ENCODE data around the gene SGMS1. TPM values are rescaled to one million over a fixed set of nuclear protein-coding genes. Genes with fewer than 3 reads are reported as not detected.

SGMS1 gene
- polyA plus RNA-seq, 1 donor from 2014 or later = 8.0 TPM

DNA sequence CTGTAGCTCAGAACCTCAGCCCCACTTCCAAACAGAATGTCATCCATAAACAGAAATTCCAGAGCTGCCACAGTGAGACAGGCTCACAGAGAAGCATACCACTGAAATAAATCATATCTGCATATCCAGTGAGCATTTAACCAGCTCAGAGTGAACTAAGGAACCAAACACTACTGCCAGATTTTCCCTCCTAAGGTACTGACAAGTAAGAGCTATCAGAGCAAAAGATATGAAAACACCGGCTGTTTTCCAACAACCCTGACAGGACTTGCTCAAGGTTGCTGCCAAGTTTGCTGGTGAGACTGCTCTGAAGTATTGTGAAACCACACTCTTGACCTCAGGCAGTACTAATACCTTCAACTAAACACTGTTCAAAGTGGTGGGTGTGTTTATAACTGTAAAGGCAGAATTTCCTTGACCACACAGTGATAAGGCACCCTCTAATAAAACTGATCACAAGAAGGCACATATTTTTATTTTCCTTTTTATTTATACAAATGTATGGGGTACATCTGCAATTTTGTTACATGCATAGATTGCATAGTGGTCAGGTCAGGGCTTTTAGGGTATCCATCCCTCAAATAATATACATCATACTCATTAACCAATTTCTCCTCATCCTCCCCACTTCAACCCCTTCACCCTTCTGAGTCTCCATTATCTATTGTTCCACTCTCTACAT, 18.3 kb downstream of the SGMS1 start:
- no peak overlapping the region for H3K9ac ChIP-seq (ENCODE audit: low read length)
- H3K4me3 ChIP-seq (ENCODE audit: low read length) = no peak overlapping the region
- H3K27me3 ChIP-seq (ENCODE audit: insufficient read depth, low read depth, low read length) = no peaks in the 10 kb centered on the region
- H4K20me1 ChIP-seq (ENCODE audit: insufficient read depth) = no peaks in the 10 kb centered on the region
- TF ChIP-seq CTCF (IDR thresholded peaks at IDR 0.05; ENCODE audit: poor library complexity, severe bottlenecking) = no peak
- no peak for TF ChIP-seq TAF1 (IDR thresholded peaks at IDR 0.05; ENCODE audit: low read depth)
- no peak for TF ChIP-seq POLR2AphosphoS5 (IDR thresholded peaks at IDR 0.05)
- TF ChIP-seq MXI1 (conservative IDR thresholded peaks at IDR 0.05; ENCODE audit: poor library complexity, severe bottlenecking) = no peak
- no peak for TF ChIP-seq EZH2 (IDR thresholded peaks at IDR 0.05; ENCODE audit: borderline replicate concordance, insufficient read depth, low read length, poor library complexity, severe bottlenecking)
- TF ChIP-seq RAD21 (conservative IDR thresholded peaks at IDR 0.05) = no peak
- no peak for TF ChIP-seq SMC3 (conservative IDR thresholded peaks at IDR 0.05; ENCODE audit: poor library complexity)
- TF ChIP-seq, protein P1, sequence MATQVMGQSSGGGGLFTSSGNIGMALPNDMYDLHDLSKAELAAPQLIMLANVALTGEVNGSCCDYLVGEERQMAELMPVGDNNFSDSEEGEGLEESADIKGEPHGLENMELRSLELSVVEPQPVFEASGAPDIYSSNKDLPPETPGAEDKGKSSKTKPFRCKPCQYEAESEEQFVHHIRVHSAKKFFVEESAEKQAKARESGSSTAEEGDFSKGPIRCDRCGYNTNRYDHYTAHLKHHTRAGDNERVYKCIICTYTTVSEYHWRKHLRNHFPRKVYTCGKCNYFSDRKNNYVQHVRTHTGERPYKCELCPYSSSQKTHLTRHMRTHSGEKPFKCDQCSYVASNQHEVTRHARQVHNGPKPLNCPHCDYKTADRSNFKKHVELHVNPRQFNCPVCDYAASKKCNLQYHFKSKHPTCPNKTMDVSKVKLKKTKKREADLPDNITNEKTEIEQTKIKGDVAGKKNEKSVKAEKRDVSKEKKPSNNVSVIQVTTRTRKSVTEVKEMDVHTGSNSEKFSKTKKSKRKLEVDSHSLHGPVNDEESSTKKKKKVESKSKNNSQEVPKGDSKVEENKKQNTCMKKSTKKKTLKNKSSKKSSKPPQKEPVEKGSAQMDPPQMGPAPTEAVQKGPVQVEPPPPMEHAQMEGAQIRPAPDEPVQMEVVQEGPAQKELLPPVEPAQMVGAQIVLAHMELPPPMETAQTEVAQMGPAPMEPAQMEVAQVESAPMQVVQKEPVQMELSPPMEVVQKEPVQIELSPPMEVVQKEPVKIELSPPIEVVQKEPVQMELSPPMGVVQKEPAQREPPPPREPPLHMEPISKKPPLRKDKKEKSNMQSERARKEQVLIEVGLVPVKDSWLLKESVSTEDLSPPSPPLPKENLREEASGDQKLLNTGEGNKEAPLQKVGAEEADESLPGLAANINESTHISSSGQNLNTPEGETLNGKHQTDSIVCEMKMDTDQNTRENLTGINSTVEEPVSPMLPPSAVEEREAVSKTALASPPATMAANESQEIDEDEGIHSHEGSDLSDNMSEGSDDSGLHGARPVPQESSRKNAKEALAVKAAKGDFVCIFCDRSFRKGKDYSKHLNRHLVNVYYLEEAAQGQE (IDR thresholded peaks at IDR 0.05; ENCODE audit: borderline replicate concordance) = no peak
- TF ChIP-seq EP300 (conservative IDR thresholded peaks at IDR 0.05; ENCODE audit: poor library complexity, severe bottlenecking) = no peak
- no peaks in the 10 kb centered on the region for H3K79me2 ChIP-seq (replicated peaks; ENCODE audit: insufficient read depth, low read length)
- H3K36me3 ChIP-seq (ENCODE audit: insufficient read depth, low read length) = no peaks in the 10 kb centered on the region
- H3K9me3 ChIP-seq (ENCODE audit: low read length) = no peaks in the 10 kb centered on the region
- H3K4me2 ChIP-seq (ENCODE audit: low read length) = no peak overlapping the region
- no peaks in the 10 kb centered on the region for H3F3A ChIP-seq (ENCODE audit: insufficient read depth, low read length, poor library complexity, severe bottlenecking)
- no peak overlapping the region for H2AFZ ChIP-seq (ENCODE audit: low read depth, low read length)
- H3K9me2 ChIP-seq (ENCODE audit: insufficient read depth, low read length) = no peaks in the 10 kb centered on the region
- peak overlapping the region; percentile 3 for H3K27ac ChIP-seq (ENCODE audit: low read length)

DNA sequence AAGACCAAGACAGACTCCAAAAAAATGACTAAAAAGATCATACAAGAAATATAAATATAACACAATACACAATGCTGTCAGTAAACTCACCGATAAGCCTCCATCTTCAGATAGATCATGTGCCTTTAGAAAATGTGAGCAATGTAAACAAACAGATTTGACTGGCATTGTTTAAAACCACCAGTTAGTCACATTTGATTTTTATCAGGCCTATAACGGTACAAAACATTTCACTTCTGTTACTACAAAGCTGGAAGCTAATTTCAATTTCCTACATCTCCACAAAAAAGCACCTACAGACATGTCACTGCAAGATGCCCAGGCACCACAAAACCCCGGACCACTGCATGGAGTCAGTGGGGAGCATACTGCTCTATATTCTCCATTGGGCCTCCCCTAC, 18.9 kb downstream of the SGMS1 start:
- no peaks in the 10 kb centered on the region for H4K20me1 ChIP-seq (ENCODE audit: insufficient read depth)
- H3K9ac ChIP-seq (ENCODE audit: low read length) = no peak overlapping the region
- H3K36me3 ChIP-seq (ENCODE audit: insufficient read depth, low read length) = no peaks in the 10 kb centered on the region
- H3K9me3 ChIP-seq (ENCODE audit: low read length) = no peaks in the 10 kb centered on the region
- H3K9me2 ChIP-seq (ENCODE audit: insufficient read depth, low read length) = no peaks in the 10 kb centered on the region
- no peaks in the 10 kb centered on the region for H3K27me3 ChIP-seq (ENCODE audit: insufficient read depth, low read depth, low read length)
- H3K79me2 ChIP-seq (replicated peaks; ENCODE audit: insufficient read depth, low read length) = no peaks in the 10 kb centered on the region
- TF ChIP-seq RAD21 (conservative IDR thresholded peaks at IDR 0.05) = no peak
- no peak for TF ChIP-seq CTCF (IDR thresholded peaks at IDR 0.05; ENCODE audit: poor library complexity, severe bottlenecking)
- no peak for TF ChIP-seq POLR2AphosphoS5 (IDR thresholded peaks at IDR 0.05)
- no peak for TF ChIP-seq TAF1 (IDR thresholded peaks at IDR 0.05; ENCODE audit: low read depth)
- TF ChIP-seq EP300 (conservative IDR thresholded peaks at IDR 0.05; ENCODE audit: poor library complexity, severe bottlenecking) = no peak
- TF ChIP-seq SMC3 (conservative IDR thresholded peaks at IDR 0.05; ENCODE audit: poor library complexity) = no peak
- TF ChIP-seq, protein P1 (IDR thresholded peaks at IDR 0.05; ENCODE audit: borderline replicate concordance) = no peak
- no peak for TF ChIP-seq EZH2 (IDR thresholded peaks at IDR 0.05; ENCODE audit: borderline replicate concordance, insufficient read depth, low read length, poor library complexity, severe bottlenecking)
- TF ChIP-seq MXI1 (conservative IDR thresholded peaks at IDR 0.05; ENCODE audit: poor library complexity, severe bottlenecking) = no peak
- H3F3A ChIP-seq (ENCODE audit: insufficient read depth, low read length, poor library complexity, severe bottlenecking) = no peaks in the 10 kb centered on the region
- H3K4me2 ChIP-seq (ENCODE audit: low read length) = no peak overlapping the region
- H3K27ac ChIP-seq (ENCODE audit: low read length) = peak overlapping the region; percentile 3
- H3K4me3 ChIP-seq (ENCODE audit: low read length) = no peak overlapping the region
- H2AFZ ChIP-seq (ENCODE audit: low read depth, low read length) = no peak overlapping the region

All from neural cell (in vitro differentiated cells).